Kidney (tissue), 14 donors: ENCODE results near the gene VAC14. TPM values are rescaled to one million over a fixed set of nuclear protein-coding genes. Genes with fewer than 3 reads are reported as not detected.
A peak's percentile ranks its signal among the peaks of the same experiment; 100 is the strongest.

Experiments used
- DNase-seq, 5 donors: peaks; one replicate each; pipeline ENCODE4 v3.0.0-alpha.2; 2013 to 2020
- FAIRE-seq: peaks from 2 replicates; lab custom pipeline; 2012; peaks lifted over from hg19 to GRCh38; lab: Jason Lieb, UNC
- H3K27ac ChIP-seq, 2 donors: one replicate each; pipeline ENCODE4 v1.7.0; 2013; ENCODE audit warnings: low read depth in 2 of 2, low read length in 2 of 2, inconsistent platforms in 1 of 2
- H3K27me3 ChIP-seq: one replicate; pipeline ENCODE4 v1.7.1; 2013; ENCODE audit warnings: low read length, inconsistent platforms; ENCODE audit not compliant: control insufficient read depth, insufficient read depth
- H3K36me3 ChIP-seq, 3 donors: one replicate each; pipeline versions ENCODE4 v1.7.0 to v1.7.1; 2013; ENCODE audit warnings: low read length in 3 of 3, control low read depth in 1 of 3, inconsistent platforms in 1 of 3; ENCODE audit not compliant: insufficient read depth in 3 of 3, control insufficient read depth in 2 of 3
- H3K4me1 ChIP-seq, 3 donors: one replicate each; pipeline versions ENCODE4 v1.7.0 to v1.7.1; 2013; ENCODE audit warnings: low read length in 3 of 3, inconsistent platforms in 1 of 3, low read depth in 1 of 3; ENCODE audit not compliant: control insufficient read depth in 2 of 3, insufficient read depth in 2 of 3
- H3K4me3 ChIP-seq, 3 donors: one replicate each; pipeline versions ENCODE4 v1.7.0 to v1.8.1; 2013; ENCODE audit warnings: low read length in 3 of 3, control low read depth in 1 of 3, inconsistent platforms in 1 of 3
- H3K9ac ChIP-seq, 3 donors: one replicate each; pipeline versions ENCODE4 v1.7.0 to v1.7.1; 2013; ENCODE audit warnings: low read length in 3 of 3, control low read depth in 1 of 3, inconsistent platforms in 1 of 3
- H3K9me3 ChIP-seq, 3 donors: one replicate each; pipeline versions ENCODE4 v1.7.0 to v1.7.1; 2013; ENCODE audit warnings: low read length in 3 of 3, control low read depth in 1 of 3, inconsistent platforms in 1 of 3; ENCODE audit not compliant: control insufficient read depth in 2 of 3, insufficient read depth in 1 of 3
- CTCF ChIP-seq: IDR thresholded peaks from 3 replicates; pipeline ENCODE4 v1.5.1; 2012; ENCODE audit warnings: mild to moderate bottlenecking, moderate library complexity, borderline replicate concordance; ENCODE audit not compliant: insufficient read depth; ENCODE audit errors: extremely low read depth
- intact Hi-C: fragments of 100-400 bp; cut with DNase I; formaldehyde crosslinking; loops from one replicate; pipeline ENCODE4 v1.11.1; 2022
- polyA plus RNA-seq: library from polyadenylated mRNA; stranded (reverse); fragments of 350-450 nt; fragmentation: Illumina TruSeq; extraction: RNeasy Lipid Tissue Mini Kit (QIAGEN cat#74804); gene quantifications from one replicate; pipeline ENCODE4 v1.2.3, GENCODE V29; 2014; ENCODE audit warnings: low read depth, low replicate concordance; ENCODE audit not compliant: insufficient read depth
- total RNA-seq: library from RNA; stranded (reverse); fragmentation: NEBNext Ultra II Directional; extraction: Animal tissue kit (Norgen Biotek cat#: 25700); gene quantifications from one replicate; pipeline ENCODE4 v1.2.1, GENCODE V29; 2021
- donor health status: control.
- donor health status: control.
- donor health status: control.
- donor health status: control.
- donor health status: control.
- donor health status: DM: yes; HTN: yes; CAD: no.
- donor health status: Normal renal cell carcinoma (clear cell type).

Gene VAC14
- total and polyA plus RNA-seq, 2 donors from 2014 or later, result 36.8 to 41.9 TPM

- no peak for TF ChIP-seq CTCF
- peak within 1 kb of the TSS; percentile 71 to 84 for H3K27ac ChIP-seq
- peak within 1 kb of the TSS; percentile 22 to 65 (median 63) for H3K9ac ChIP-seq
- no peaks in the 10 kb centered on the region for H3K9me3 ChIP-seq
- peak within 1 kb of the TSS; percentile 64 to 67 (median 67) for H3K4me3 ChIP-seq
- no peaks in the 10 kb centered on the region for H3K27me3 ChIP-seq
- no peak for FAIRE-seq
- peak; percentile 93 to 96 (median 95) for DNase-seq
- H3K36me3 ChIP-seq, result no peaks in the 10 kb centered on the region
- intact Hi-C loops, result no loop called here
- H3K4me1 ChIP-seq, result peaks cover 0 to 66% (median 12%) of the 10 kb centered on the region in 3 donors
These were observed 115.0 kb downstream of the VAC14 start, which contains the start of gene MTSS2 for GRCh38 chr16:70685938-70686375. TSS of gene MTSS2 (minus strand) at chr16:70686053. CDS start at chr16:70685791, 262 bp downstream.

- H3K4me1 ChIP-seq, result peaks cover 0 to 63% (median 8%) of the 10 kb centered on the region in 3 donors
- H3K27me3 ChIP-seq, result no peaks in the 10 kb centered on the region
- no peak for TF ChIP-seq CTCF
- peak overlapping the region; percentile 64 to 67 (median 67) for H3K4me3 ChIP-seq
- H3K9me3 ChIP-seq, result no peaks in the 10 kb centered on the region
- FAIRE-seq (no peak), DNase-seq (peak in 3 of 5 donors; percentile 58 to 82 (median 72))
- peak overlapping the region; percentile 61 to 71 for H3K27ac ChIP-seq
- intact Hi-C loops, result no loop called here
- H3K9ac ChIP-seq, result peak overlapping the region; percentile 22 to 65 (median 63)
- H3K36me3 ChIP-seq, result peaks cover 0 to 2% (median 0%) of the 10 kb centered on the region in 3 donors
These were observed 115.7 kb downstream of the VAC14 start for GRCh38 chr16:70685061-70685937.

GRCh38 chr16:70684146-70685060, 116.6 kb downstream of the VAC14 start:
- H3K36me3 ChIP-seq, result peaks cover 0 to 2% (median 0%) of the 10 kb centered on the region in 3 donors
- peak in 1 of 5 donors; percentile 77 for DNase-seq
- intact Hi-C loops, result no loop called here

More at GRCh38 chr16:70684146-70685060, 116.6 kb downstream of the VAC14 start:
- peaks cover 0 to 58% (median 8%) of the 10 kb centered on the region in 3 donors for H3K4me1 ChIP-seq
- peak overlapping the region; percentile 64 to 67 (median 67) for H3K4me3 ChIP-seq
- no peak for FAIRE-seq
- TF ChIP-seq CTCF, result no peak
- peak overlapping the region; percentile 2 to 63 (median 22) for H3K9ac ChIP-seq
- no peaks in the 10 kb centered on the region for H3K27me3 ChIP-seq
- no peaks in the 10 kb centered on the region for H3K9me3 ChIP-seq
- H3K27ac ChIP-seq, result peak overlapping the region; percentile 39 to 61
